H1 (cell line): ENCODE measurements around the gene BCO2. TPM values are rescaled to one million over a fixed set of nuclear protein-coding genes. Genes with fewer than 3 reads are reported as not detected.

Source experiments
- CBX5 ChIP-seq: fragments of 300-800, 300-1000 bp; sonication (generic); IDR thresholded peaks from 2 replicates; pipeline ENCODE4 v1.7.1; 2016; ENCODE audit warnings: antibody characterized with exemption, low read length, low read depth
- CHD7 ChIP-seq: fragments of 300-600 bp; sonication (generic); IDR thresholded peaks from 2 replicates; pipeline ENCODE4 v1.7.1; 2012; ENCODE audit warnings: low read length, moderate library complexity, mild to moderate bottlenecking, inconsistent platforms; ENCODE audit not compliant: insufficient replicate concordance
- EGR1 ChIP-seq: IDR thresholded peaks from 2 replicates; pipeline ENCODE4 v1.6.1; 2011; ENCODE audit warnings: low read depth, low read length, borderline replicate concordance
- PHF8 ChIP-seq: fragments of 200-600 bp; sonication (generic); conservative IDR thresholded peaks from 2 replicates; pipeline ENCODE4 v1.7.1; 2012; ENCODE audit warnings: low read depth, mild to moderate bottlenecking, inconsistent platforms, low read length, moderate library complexity
- POLR2A ChIP-seq, 2 experiments: IDR thresholded peaks; 1 replicate in 1 of 2; 2 replicates in 1 of 2; pipeline ENCODE4 v1.6.1; 2011; ENCODE audit warnings: low read depth in 2 of 2, low read length in 2 of 2, mild to moderate bottlenecking in 2 of 2; ENCODE audit errors: control extremely low read depth in 1 of 2
- SAP30 ChIP-seq: fragments of 300-600 bp; sonication (generic); IDR thresholded peaks from 2 replicates; pipeline ENCODE4 v1.7.1; 2012; ENCODE audit warnings: low read length, moderate library complexity, mild to moderate bottlenecking, inconsistent platforms; ENCODE audit not compliant: insufficient read depth, insufficient replicate concordance
- SP1 ChIP-seq: IDR thresholded peaks from 2 replicates; pipeline ENCODE4 v1.6.1; 2011; ENCODE audit warnings: low read depth, low read length
- TAF7 ChIP-seq: optimal IDR thresholded peaks from 2 replicates; pipeline ENCODE3; 2011; ENCODE audit warnings: low read depth, mild to moderate bottlenecking, inconsistent platforms, low read length, moderate library complexity, borderline replicate concordance
- polyA plus RNA-seq, 7 experiments: library from polyadenylated mRNA; depleted of rRNA in 3 of 7; stranded (reverse) in 5 of 7; unstranded in 2 of 7; fragments of >200 nt in 5 of 7; fragments of 200-250 nt in 2 of 7; gene quantifications; 1 replicate in 5 of 7; 2 replicates in 1 of 7; 4 replicates in 1 of 7; pipeline versions ENCODE4 v1.2.1 to v1.2.3, GENCODE V29; 2011 to 2013; ENCODE audit warnings: missing spikeins in 2 of 7, mixed read lengths in 2 of 7
- total RNA-seq: library from RNA; stranded (reverse); fragmentation: NEBNext Ultra II Directional; extraction: Animal tissue kit (Norgen Biotek cat#: 25700); gene quantifications from 2 replicates; pipeline ENCODE4 v1.2.1, GENCODE V29; 2021

Gene BCO2
- total and polyA plus RNA-seq, 2 of the 8 experiments (the other 6 are each of a cell fraction or from before 2014, with no cell fraction given) = 0.42 to 0.82 TPM

GRCh38 chr11:112212710-112213109, 37.4 kb downstream of the BCO2 start (continued):
- TF ChIP-seq SAP30 (no peak), SP1 (no peak), EGR1 (no peak), POLR2A (IDR thresholded peaks at IDR 0.05; ENCODE audit: control extremely low read depth in 1 of 2, low read depth in 2 of 2, low read length in 2 of 2) (no peak), TAF7 (no peak), PHF8 (no peak), CHD7 (no peak), CBX5 (no peak)
